Activated CD8-positive, alpha-beta memory T cell treated with anti-CD3 and anti-CD28 coated beads, Interleukin-2, amount 50 U/mL, for 48 hours (primary cell): ENCODE measurements around the gene TOP3B.
"Not testable (repeated sequence)": the region's sequence is repeated elsewhere in the genome, so short reads cannot be mapped to it uniquely, and the experiment has no call there.

Experiments
- DNase-seq: peaks from one replicate; pipeline ENCODE4 v3.0.0-alpha.2; 2020

The TOP3B gene

GRCh38 chr22:21942407-21943343 is 39.9 kb downstream of the TOP3B start:
- no peak for DNase-seq

- no peak for DNase-seq
Measured at GRCh38 chr22:21941921-21942320, 40.7 kb downstream of the TOP3B start.

- DNase-seq, result no peak
Measured at GRCh38 chr22:21940521-21940920, 42.1 kb downstream of the TOP3B start.

GRCh38 chr22:21939935-21940334 is 42.7 kb downstream of the TOP3B start:
- DNase-seq, result not testable (repeated sequence)

GRCh38 chr22:21939461-21939913 is 43.1 kb downstream of the TOP3B start:
- DNase-seq, result no peak

- no peak for DNase-seq
Measured at GRCh38 chr22:21938906-21939305, 43.7 kb downstream of the TOP3B start.

GRCh38 chr22:21938071-21938822 is 44.3 kb downstream of the TOP3B start:
- peak; percentile 100 for DNase-seq

GRCh38 chr22:21937821-21938070 is 44.8 kb downstream of the TOP3B start:
- DNase-seq, result no peak

GRCh38 chr22:21937041-21937820 is 45.4 kb downstream of the TOP3B start:
- DNase-seq, result no peak

GRCh38 chr22:21936151-21936775 is 46.3 kb downstream of the TOP3B start:
- no peak for DNase-seq

- DNase-seq, result no peak
Measured at GRCh38 chr22:21933910-21934309, 48.7 kb downstream of the TOP3B start.

GRCh38 chr22:21933413-21933812 is 49.2 kb downstream of the TOP3B start:
- DNase-seq, result no peak

GRCh38 chr22:21932347-21932746 is 50.2 kb downstream of the TOP3B start:
- no peak for DNase-seq

GRCh38 chr22:21931056-21931455 is 51.5 kb downstream of the TOP3B start:
- no peak for DNase-seq

GRCh38 chr22:21929253-21929652 is 53.3 kb downstream of the TOP3B start:
- no peak for DNase-seq

GRCh38 chr22:21928048-21928447 is 54.5 kb downstream of the TOP3B start:
- no peak for DNase-seq

- no peak for DNase-seq
Measured at GRCh38 chr22:21927174-21927823, 55.3 kb downstream of the TOP3B start.

GRCh38 chr22:21926728-21927127 is 55.9 kb downstream of the TOP3B start:
- DNase-seq, result no peak

GRCh38 chr22:21923163-21923561 is 59.4 kb downstream of the TOP3B start:
- no peak for DNase-seq

- no peak for DNase-seq
Measured at GRCh38 chr22:21922370-21923162, 60.0 kb downstream of the TOP3B start.

GRCh38 chr22:21921729-21922128 is 60.9 kb downstream of the TOP3B start:
- no peak for DNase-seq
